Testis (tissue), 2 donors: ENCODE measurements around the gene VWA3A.

ENCODE experiments used
- CTCF ChIP-seq, 3 experiments: fragments of 450-650 bp in 2 of 3; fragments of 200-600 bp in 1 of 3; sonication (generic) in 1 of 3; IDR thresholded peaks; one replicate each; pipeline ENCODE4 v1.5.1; 2016 to 2019; ENCODE audit warnings: antibody characterized with exemption in 3 of 3, mild to moderate bottlenecking in 2 of 3, moderate library complexity in 1 of 3
- POLR2A ChIP-seq: fragments of 450-650 bp; IDR thresholded peaks from one replicate; pipeline ENCODE4 v1.6.1; 2017; ENCODE audit warnings: antibody characterized with exemption, mild to moderate bottlenecking, moderate library complexity

GRCh38 chr16:22190081-22190775 lies 97.9 kb downstream of the VWA3A start:
- TF ChIP-seq CTCF (IDR thresholded peaks at IDR 0.05) (peak in 1 of 3 experiments; percentile 11), POLR2A (peak; percentile 30)
